Keratinocyte (primary cell): ENCODE measurements around the gene DENND6B. TPM values are rescaled to one million over a fixed set of nuclear protein-coding genes. Genes with fewer than 3 reads are reported as not detected.

Experiments used
- DNase-seq: peaks from one replicate; pipeline ENCODE4 v3.0.0-alpha.2; 2011; ENCODE audit warnings: low read depth, missing footprints, low spot score
- FAIRE-seq: peaks from 2 replicates; lab custom pipeline; 2011; peaks lifted over from hg19 to GRCh38; lab: Jason Lieb, UNC
- H2AFZ ChIP-seq: 2 replicates; pipeline ENCODE4 v1.6.0; 2012; ENCODE audit warnings: low read length, control low read depth, inconsistent platforms; ENCODE audit not compliant: control insufficient read depth
- H3K27ac ChIP-seq: 2 replicates; pipeline ENCODE4 v1.5.1; 2011; ENCODE audit warnings: low read length; ENCODE audit not compliant: control insufficient read depth, insufficient read depth
- H3K27me3 ChIP-seq: 3 replicates; pipeline ENCODE4 v1.6.0; 2011; ENCODE audit warnings: low read length; ENCODE audit not compliant: control insufficient read depth, insufficient read depth; ENCODE audit errors: extremely low read depth
- H3K36me3 ChIP-seq, 2 experiments: 2 replicates in 1 of 2; 3 replicates in 1 of 2; pipeline ENCODE4 v1.5.1; 2011; ENCODE audit warnings: low read length in 2 of 2, mild to moderate bottlenecking in 1 of 2; ENCODE audit not compliant: control insufficient read depth in 2 of 2, insufficient read depth in 2 of 2; ENCODE audit errors: extremely low read depth in 1 of 2
- H3K4me1 ChIP-seq: 3 replicates; pipeline ENCODE4 v1.5.1; 2011; ENCODE audit warnings: low read length; ENCODE audit not compliant: control insufficient read depth, insufficient read depth; ENCODE audit errors: extremely low read depth
- H3K4me2 ChIP-seq: 3 replicates; pipeline ENCODE4 v1.6.0; 2011; ENCODE audit warnings: low read depth, low read length; ENCODE audit not compliant: control insufficient read depth, insufficient read depth; ENCODE audit errors: extremely low read depth
- H3K4me3 ChIP-seq, 3 experiments: fragments of 200-600 bp in 1 of 3; sonication (generic) in 1 of 3; 2 replicates in 2 of 3; 3 replicates in 1 of 3; pipeline ENCODE4 v1.5.1; 2011 to 2016; ENCODE audit warnings: low read length in 3 of 3, mild to moderate bottlenecking in 3 of 3, control low read depth in 2 of 3, inconsistent platforms in 1 of 3, low read depth in 1 of 3, mixed read lengths in 1 of 3, mixed run types in 1 of 3, moderate library complexity in 1 of 3; ENCODE audit not compliant: control insufficient read depth in 2 of 3, insufficient read depth in 2 of 3; ENCODE audit errors: extremely low read depth in 1 of 3
- H3K79me2 ChIP-seq: 2 replicates; pipeline ENCODE4 v1.6.0; 2012; ENCODE audit warnings: low read length; ENCODE audit not compliant: control insufficient read depth, insufficient read depth
- H3K9ac ChIP-seq: 3 replicates; pipeline ENCODE4 v1.6.0; 2011; ENCODE audit warnings: low read length; ENCODE audit not compliant: control insufficient read depth, insufficient read depth; ENCODE audit errors: extremely low read depth
- H3K9me1 ChIP-seq: 3 replicates; pipeline ENCODE4 v1.6.0; 2011; ENCODE audit warnings: low read length; ENCODE audit not compliant: control insufficient read depth, insufficient read depth; ENCODE audit errors: extremely low read depth
- H3K9me3 ChIP-seq: 2 replicates; pipeline ENCODE4 v1.5.1; 2012; ENCODE audit warnings: low read depth, low read length; ENCODE audit not compliant: control insufficient read depth
- H4K20me1 ChIP-seq: 3 replicates; pipeline ENCODE4 v1.6.0; 2011; ENCODE audit warnings: low read length; ENCODE audit not compliant: control insufficient read depth, insufficient read depth; ENCODE audit errors: extremely low read depth
- EZH2 ChIP-seq: IDR thresholded peaks from one replicate; pipeline ENCODE4 v1.6.1; 2012; ENCODE audit warnings: inconsistent platforms, mild to moderate bottlenecking, low read length, moderate library complexity
- dilution Hi-C: fragments of 300-500 bp; cut with MboI; formaldehyde crosslinking; loops from one replicate; pipeline ENCODE4 v1.7.0; 2020; ENCODE audit warnings: low sequenced_read_pairs; ENCODE audit not compliant: extremely low pct_ligation_motif_present
- polyA plus RNA-seq, 5 experiments: library from polyadenylated mRNA; depleted of rRNA in 3 of 5; stranded (reverse) in 3 of 5; stranded (forward) in 1 of 5; unstranded in 1 of 5; fragments of >200 nt; gene quantifications; 1 replicate in 1 of 5; 2 replicates in 3 of 5; 3 replicates in 1 of 5; pipeline versions ENCODE4 v1.2.1 to v1.2.3, GENCODE V29; 2011 to 2012; ENCODE audit warnings: missing spikeins in 2 of 5, low read depth in 1 of 5, low replicate concordance in 1 of 5
- TF ChIP-seq, protein P1 (sequence below), 3 experiments: IDR thresholded peaks in 1 of 3; conservative IDR thresholded peaks in 1 of 3; optimal IDR thresholded peaks in 1 of 3; 2 replicates in 2 of 3; 3 replicates in 1 of 3; pipeline versions ENCODE3 to v1.5.1; 2011; ENCODE audit warnings: low read length in 3 of 3, mild to moderate bottlenecking in 3 of 3, moderate library complexity in 2 of 3, control low read depth in 1 of 3, inconsistent platforms in 1 of 3; ENCODE audit not compliant: insufficient read depth in 2 of 3; ENCODE audit errors: extremely low read depth in 1 of 3

DENND6B gene
- polyA plus RNA-seq, 1 donor (not counting 4 experiments of a cell fraction or from before 2014, with no cell fraction given): 0.94 TPM

DNA sequence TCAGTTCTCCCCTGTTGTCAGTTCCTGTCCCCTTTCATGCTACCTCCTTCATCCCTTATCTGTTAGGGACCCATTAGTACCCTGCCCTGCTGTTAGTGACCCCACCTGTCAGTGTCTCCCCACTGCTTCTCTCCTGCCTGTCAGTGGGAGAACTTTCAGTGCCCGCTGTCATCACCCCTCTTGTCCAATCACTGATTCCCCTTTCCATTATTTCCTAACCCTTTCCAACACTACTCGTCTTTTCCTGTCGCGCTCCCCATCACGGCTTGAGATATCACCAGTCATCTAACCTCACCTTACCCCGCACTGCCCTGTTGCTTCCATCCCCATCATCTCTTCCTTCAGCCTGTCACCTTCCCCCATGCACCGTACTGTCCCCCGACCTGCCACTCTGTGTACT is 20.3 kb upstream of the DENND6B start:
- H3K4me1 ChIP-seq: peaks cover 5% of the 10 kb centered on the region
- H3K27ac ChIP-seq: no peak overlapping the region
- no peak overlapping the region for H3K9ac ChIP-seq
- no peaks in the 10 kb centered on the region for H3K9me3 ChIP-seq
- H3K9me1 ChIP-seq: no peaks in the 10 kb centered on the region
- no peak for FAIRE-seq
- dilution Hi-C loops: no loop called here
- no peaks in the 10 kb centered on the region for H3K27me3 ChIP-seq
- TF ChIP-seq, protein P1, sequence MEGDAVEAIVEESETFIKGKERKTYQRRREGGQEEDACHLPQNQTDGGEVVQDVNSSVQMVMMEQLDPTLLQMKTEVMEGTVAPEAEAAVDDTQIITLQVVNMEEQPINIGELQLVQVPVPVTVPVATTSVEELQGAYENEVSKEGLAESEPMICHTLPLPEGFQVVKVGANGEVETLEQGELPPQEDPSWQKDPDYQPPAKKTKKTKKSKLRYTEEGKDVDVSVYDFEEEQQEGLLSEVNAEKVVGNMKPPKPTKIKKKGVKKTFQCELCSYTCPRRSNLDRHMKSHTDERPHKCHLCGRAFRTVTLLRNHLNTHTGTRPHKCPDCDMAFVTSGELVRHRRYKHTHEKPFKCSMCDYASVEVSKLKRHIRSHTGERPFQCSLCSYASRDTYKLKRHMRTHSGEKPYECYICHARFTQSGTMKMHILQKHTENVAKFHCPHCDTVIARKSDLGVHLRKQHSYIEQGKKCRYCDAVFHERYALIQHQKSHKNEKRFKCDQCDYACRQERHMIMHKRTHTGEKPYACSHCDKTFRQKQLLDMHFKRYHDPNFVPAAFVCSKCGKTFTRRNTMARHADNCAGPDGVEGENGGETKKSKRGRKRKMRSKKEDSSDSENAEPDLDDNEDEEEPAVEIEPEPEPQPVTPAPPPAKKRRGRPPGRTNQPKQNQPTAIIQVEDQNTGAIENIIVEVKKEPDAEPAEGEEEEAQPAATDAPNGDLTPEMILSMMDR (optimal IDR thresholded peaks at IDR 0.05 in 1 of 3, IDR thresholded peaks at IDR 0.05 in 1 of 3, conservative IDR thresholded peaks at IDR 0.05 in 1 of 3; ENCODE audit: extremely low read depth in 1 of 3, insufficient read depth in 2 of 3, low read length in 3 of 3): no peak
- TF ChIP-seq EZH2: no peak
- no peaks in the 10 kb centered on the region for H4K20me1 ChIP-seq
- no peak overlapping the region for H2AFZ ChIP-seq
- H3K4me2 ChIP-seq: no peak overlapping the region
- H3K36me3 ChIP-seq: peaks cover 0 to 3% of the 10 kb centered on the region in 2 experiments
- no peak overlapping the region for H3K4me3 ChIP-seq
- peaks cover 38% of the 10 kb centered on the region for H3K79me2 ChIP-seq
- DNase-seq: no peak

DNA sequence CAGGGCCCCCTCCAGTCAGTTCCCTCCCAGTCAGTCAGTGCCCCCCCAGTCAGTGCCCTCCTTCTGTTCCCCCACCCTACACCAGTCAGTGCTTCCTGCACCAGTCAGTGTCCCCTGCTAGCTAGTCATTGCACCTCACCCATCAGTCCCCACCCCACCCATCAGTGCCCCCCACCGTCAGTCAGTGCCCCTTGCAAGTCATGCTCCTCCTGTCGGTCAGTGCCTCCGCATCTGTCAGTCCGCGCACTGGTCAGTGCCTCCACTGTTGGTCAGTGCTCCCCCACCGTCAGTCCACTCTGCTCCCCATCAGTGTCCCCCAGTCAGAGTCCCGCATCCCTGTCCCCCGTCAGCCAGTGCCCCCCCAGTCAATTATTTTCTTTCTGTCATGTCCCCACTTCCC is 19.7 kb upstream of the DENND6B start:
- Histone ChIP-seq H3K9me1 (no peaks in the 10 kb centered on the region), H3K4me3 (no peak overlapping the region), H3K4me2 (no peak overlapping the region), H2AFZ (no peak overlapping the region), H3K9me3 (no peaks in the 10 kb centered on the region), H3K27ac (no peak overlapping the region), H3K36me3 (peaks cover 0 to 3% of the 10 kb centered on the region in 2 experiments), H4K20me1 (no peaks in the 10 kb centered on the region), H3K79me2 (peaks cover 37% of the 10 kb centered on the region), H3K9ac (no peak overlapping the region), H3K27me3 (no peaks in the 10 kb centered on the region), H3K4me1 (peaks cover 5% of the 10 kb centered on the region)
- FAIRE-seq (no peak), DNase-seq (no peak)
- no peak for TF ChIP-seq EZH2
- TF ChIP-seq, protein P1 (optimal IDR thresholded peaks at IDR 0.05 in 1 of 3, IDR thresholded peaks at IDR 0.05 in 1 of 3, conservative IDR thresholded peaks at IDR 0.05 in 1 of 3; ENCODE audit: extremely low read depth in 1 of 3, insufficient read depth in 2 of 3, low read length in 3 of 3): no peak
- dilution Hi-C loops: no loop called here
